ENCODE measurements around the gene SLC1A5.
"Not testable (repeated sequence)": the region's sequence is repeated elsewhere in the genome, so short reads cannot be mapped to it uniquely, and the experiment has no call there.

Gene SLC1A5

DNA sequence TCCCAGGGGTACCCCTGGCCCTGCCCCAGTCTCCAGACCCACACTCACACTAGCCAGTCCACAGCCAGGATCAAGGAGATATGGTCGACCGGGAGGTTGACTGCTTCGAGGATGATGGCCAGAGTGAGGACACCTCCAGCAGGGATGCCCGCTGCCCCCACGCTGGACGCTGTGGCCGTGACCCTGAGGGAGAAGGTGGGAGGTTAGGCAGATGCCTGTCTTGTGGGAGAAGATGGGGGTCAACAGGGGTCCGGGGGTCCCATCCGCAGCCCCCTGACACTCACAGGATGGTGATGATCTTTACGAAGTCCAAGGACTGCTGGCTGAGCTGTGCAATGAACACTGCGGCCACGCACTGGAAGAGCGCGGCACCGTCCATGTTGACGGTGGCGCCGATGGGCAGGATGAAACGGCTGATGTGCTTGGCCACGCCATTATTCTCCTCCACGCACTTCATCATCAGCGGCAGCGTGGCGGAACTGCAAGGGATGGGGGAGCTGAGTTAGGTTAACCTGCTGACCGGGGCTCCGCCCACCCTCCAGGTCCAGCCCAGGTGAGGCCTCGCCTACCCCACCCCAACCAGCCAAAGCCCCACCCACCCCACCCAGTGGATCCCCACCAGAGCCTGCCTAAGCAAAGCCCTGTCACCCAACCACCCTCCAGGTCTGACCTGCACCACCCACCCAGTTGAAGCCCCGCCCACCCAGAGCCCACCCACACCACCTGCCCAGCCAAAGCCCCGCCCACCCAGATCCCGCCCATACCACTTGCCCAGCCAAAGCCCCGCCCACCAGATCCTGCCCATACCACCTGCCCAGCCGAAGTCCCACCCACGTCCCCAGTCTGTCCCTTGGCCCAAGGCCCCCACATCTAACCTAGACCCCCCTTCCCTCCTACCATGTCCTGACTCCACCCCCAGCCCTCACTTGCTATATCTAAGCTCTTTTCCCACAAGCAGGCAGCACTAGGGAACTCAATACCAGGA, 11.2 kb downstream of the SLC1A5 start:
- no peaks in the 10 kb centered on the region for H3K4me1 Mint-ChIP-seq
- H3K36me3 Mint-ChIP-seq (ENCODE audit: insufficient read depth) = peaks cover 41% of the 10 kb centered on the region
- no peak overlapping the region for H3K4me3 Mint-ChIP-seq
- no peak overlapping the region for H3K27ac Mint-ChIP-seq (ENCODE audit: low read depth)
- no peak for DNase-seq (ENCODE audit: low spot score in 2 of 2)
- no peaks in the 10 kb centered on the region for H3K9me3 Mint-ChIP-seq
- H3K27me3 Mint-ChIP-seq = no peaks in the 10 kb centered on the region
- ATAC-seq (replicated peaks; ENCODE audit: extremely low read depth, poor library complexity, severe bottlenecking) = no peak

DNA sequence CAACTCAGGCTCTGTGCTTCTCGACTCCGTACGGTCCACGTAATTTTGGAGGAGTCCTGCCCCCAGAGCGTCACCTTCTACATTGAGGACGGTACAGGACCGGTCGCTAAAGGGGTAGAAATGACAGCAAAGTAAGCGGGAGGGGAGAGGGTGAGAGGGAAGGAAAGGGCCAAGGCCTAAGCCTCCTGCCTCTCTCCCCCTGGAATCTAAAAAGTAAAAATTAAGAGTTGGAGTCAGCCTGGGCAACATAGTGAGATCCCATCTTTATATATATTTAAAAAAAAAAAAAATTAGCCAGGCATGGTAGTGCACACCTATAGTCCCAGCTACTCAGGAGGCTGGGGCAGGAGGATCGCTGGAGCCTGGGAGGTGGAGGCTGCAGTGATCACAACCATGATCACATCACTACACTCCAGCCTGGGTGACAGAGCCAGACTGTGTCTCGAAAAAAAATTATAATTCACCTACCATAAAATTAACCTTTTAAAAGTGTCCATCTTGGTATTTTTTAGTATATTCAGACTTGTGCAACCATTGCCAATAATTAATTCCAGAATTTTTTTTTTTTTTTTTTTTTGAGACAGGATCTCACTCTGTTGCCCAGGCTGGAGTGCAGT, 12.6 kb downstream of the SLC1A5 start:
- H3K27ac Mint-ChIP-seq (ENCODE audit: low read depth) = no peak overlapping the region
- ATAC-seq (replicated peaks; ENCODE audit: extremely low read depth, poor library complexity, severe bottlenecking) = no peak
- no peak for DNase-seq (ENCODE audit: low spot score in 2 of 2)
- H3K27me3 Mint-ChIP-seq = no peaks in the 10 kb centered on the region
- peaks cover 32% of the 10 kb centered on the region for H3K36me3 Mint-ChIP-seq (ENCODE audit: insufficient read depth)
- no peak overlapping the region for H3K4me3 Mint-ChIP-seq
- no peaks in the 10 kb centered on the region for H3K9me3 Mint-ChIP-seq
- no peaks in the 10 kb centered on the region for H3K4me1 Mint-ChIP-seq

DNA sequence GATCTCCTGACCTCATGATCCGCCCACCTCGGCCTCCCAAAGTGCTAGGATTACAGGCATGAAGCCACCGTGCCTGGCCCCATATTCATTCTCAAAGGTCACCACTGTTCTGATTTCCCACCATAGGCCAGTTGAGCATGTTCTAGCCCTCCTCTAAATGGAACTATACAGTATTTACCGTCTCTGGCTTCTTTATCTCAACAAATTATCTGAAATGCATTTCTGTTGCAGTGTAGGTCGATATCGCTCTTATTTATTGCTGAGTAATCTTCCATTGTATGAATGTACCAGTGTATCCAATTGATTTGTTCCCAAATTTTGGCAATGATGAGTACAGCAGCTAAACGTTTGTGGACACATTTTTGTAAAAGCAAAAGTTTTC, 15.4 kb downstream of the SLC1A5 start:
- Mint-ChIP-seq H3K27ac (ENCODE audit: low read depth) (no peak overlapping the region), H3K9me3 (no peaks in the 10 kb centered on the region), H3K27me3 (no peaks in the 10 kb centered on the region), H3K4me1 (no peaks in the 10 kb centered on the region), H3K36me3 (ENCODE audit: insufficient read depth) (peaks cover 26% of the 10 kb centered on the region), H3K4me3 (no peak overlapping the region)
- no peak for ATAC-seq (replicated peaks; ENCODE audit: extremely low read depth, poor library complexity, severe bottlenecking)
- no peak for DNase-seq (ENCODE audit: low spot score in 2 of 2)

DNA sequence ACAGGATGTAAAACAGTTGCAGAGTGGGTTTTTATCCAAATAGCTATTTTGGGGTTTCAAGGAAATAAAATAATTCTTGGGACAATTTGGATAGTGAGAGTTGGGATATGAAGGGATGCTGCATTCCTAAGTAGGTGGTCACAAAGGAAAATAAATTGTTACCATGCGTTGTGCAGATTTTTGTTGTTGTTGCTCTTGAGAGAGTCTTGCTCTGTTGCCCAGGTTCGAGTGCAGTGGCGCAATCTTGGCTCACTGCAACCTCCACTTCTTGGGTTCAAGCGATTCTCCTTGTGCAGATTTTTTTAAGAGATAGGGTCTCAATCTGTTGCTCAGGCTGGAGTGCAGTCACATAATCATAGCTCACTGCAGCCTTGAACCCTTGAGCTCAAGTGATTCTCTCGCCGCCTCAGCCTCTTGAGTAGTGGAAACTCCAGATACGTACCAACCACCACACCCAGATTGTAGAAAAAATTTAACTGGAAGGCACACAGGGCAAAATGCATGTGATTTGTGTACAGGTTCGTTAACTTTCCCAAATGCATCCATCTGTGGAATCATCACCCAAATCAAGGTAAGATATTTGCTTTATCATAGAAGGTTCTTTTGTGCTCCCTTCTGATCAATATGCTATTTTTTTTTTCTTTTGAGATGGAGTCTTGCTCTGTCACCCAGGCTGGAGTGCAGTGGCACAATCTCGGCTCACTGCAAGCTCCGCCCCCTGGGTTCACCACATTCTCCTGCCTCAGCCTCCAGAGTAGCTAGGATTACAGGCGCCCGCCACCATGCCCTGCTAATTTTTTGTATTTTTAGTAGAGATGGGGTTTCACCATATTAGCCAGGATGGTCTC, 16.0 kb downstream of the SLC1A5 start:
- peaks cover 22% of the 10 kb centered on the region for H3K36me3 Mint-ChIP-seq (ENCODE audit: insufficient read depth)
- no peak overlapping the region for H3K4me3 Mint-ChIP-seq
- H3K27ac Mint-ChIP-seq (ENCODE audit: low read depth) = no peak overlapping the region
- ATAC-seq (replicated peaks; ENCODE audit: extremely low read depth, poor library complexity, severe bottlenecking) = no peak
- DNase-seq (ENCODE audit: low spot score in 2 of 2) = no peak
- H3K27me3 Mint-ChIP-seq = no peaks in the 10 kb centered on the region
- no peaks in the 10 kb centered on the region for H3K9me3 Mint-ChIP-seq
- no peaks in the 10 kb centered on the region for H3K4me1 Mint-ChIP-seq

DNA sequence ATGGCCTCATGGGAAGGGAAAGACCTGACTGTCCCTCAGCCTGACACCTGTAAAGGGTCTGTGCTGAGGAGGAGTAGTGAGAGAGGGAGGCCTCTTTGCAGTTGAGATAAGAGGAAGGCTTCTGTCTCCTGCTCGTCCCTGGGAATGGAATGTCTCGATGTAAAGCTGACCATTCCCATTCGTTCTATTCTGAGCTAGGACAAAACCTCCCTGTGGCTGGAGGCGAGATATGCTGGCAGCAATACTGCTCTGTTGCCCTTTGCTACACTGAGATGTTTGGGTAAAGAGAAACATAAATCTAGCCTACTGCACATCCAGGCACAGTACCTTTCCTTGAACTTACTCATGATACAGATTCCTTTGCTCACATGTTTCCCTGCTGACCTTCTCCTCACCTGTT, 19.6 kb downstream of the SLC1A5 start:
- not testable (repeated sequence) for ATAC-seq (replicated peaks; ENCODE audit: extremely low read depth, poor library complexity, severe bottlenecking); DNase-seq (ENCODE audit: low spot score in 2 of 2); H3K36me3 Mint-ChIP-seq (ENCODE audit: insufficient read depth); H3K27me3 Mint-ChIP-seq; H3K4me3 Mint-ChIP-seq; H3K9me3 Mint-ChIP-seq; H3K4me1 Mint-ChIP-seq; H3K27ac Mint-ChIP-seq (ENCODE audit: low read depth)

DNA sequence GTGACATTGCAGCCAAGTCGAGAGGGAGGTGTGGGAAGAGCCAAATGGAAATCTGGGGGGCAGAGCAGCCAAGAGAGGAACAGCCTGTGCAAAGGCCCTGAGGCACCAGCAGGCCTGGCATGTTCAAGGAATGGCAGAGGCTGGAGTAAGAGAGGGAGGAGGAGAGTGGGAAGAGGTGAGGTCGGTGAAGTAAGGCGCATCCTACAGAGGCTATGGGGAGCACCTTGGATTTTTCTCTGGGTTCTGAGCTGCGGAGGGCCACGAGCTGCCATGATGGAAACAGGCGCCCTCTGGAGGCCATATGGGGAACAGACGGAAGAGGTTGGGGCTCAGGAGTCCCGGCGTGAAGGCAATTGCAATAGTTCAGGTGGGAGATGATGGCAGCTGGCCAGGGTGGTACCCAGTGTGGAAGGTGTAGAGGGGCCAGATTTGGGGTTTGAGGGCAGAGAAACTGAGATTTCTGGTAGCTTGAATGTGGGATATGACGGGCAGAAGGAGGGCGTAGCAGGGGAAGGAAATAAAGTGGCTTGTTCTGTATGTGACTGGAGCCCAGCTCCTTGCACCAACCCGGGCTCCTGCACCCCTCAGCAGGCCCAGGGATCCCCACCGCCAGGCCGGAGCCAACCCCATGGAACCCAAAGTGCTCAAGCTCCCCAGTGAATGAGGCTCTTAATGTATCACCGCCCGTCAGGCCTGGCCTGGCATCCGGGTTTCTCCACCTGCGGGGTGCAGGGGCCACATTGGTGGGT, 21.7 kb downstream of the SLC1A5 start:
- peak; percentile 67 for ATAC-seq (replicated peaks; ENCODE audit: extremely low read depth, poor library complexity, severe bottlenecking)
- H3K27ac Mint-ChIP-seq (ENCODE audit: low read depth) = no peak overlapping the region
- H3K9me3 Mint-ChIP-seq = no peaks in the 10 kb centered on the region
- H3K4me1 Mint-ChIP-seq = peaks cover 6% of the 10 kb centered on the region
- peaks cover 2% of the 10 kb centered on the region for H3K36me3 Mint-ChIP-seq (ENCODE audit: insufficient read depth)
- DNase-seq (ENCODE audit: low spot score in 2 of 2) = no peak
- no peaks in the 10 kb centered on the region for H3K27me3 Mint-ChIP-seq
- H3K4me3 Mint-ChIP-seq = no peak overlapping the region

DNA sequence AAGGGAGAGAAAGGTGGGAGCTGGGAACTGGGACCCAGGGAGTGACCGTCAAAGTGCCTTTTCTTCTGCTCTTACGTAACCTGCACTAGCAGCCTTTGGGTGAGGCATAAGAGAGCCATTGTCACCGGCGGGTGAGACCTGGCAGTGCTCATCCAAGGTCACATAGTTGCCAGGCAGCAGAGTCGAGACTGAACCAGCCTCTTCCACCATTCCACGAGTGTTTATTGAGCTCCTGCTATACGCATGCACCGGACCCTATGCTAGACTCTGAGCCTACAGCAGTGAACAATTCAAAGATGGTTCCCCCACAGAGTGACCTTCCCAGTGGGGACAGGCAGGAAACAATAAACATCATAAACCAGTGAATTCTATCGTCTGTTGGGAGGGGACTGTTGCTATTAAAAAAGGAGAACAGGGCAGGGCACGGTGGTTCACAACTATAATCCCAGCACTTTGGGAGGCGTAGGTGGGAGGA, 23.5 kb downstream of the SLC1A5 start:
- Mint-ChIP-seq H3K4me3 (no peak overlapping the region), H3K4me1 (peaks cover 6% of the 10 kb centered on the region), H3K9me3 (no peaks in the 10 kb centered on the region), H3K27ac (ENCODE audit: low read depth) (no peak overlapping the region), H3K36me3 (ENCODE audit: insufficient read depth) (peaks cover 4% of the 10 kb centered on the region), H3K27me3 (no peaks in the 10 kb centered on the region)
- ATAC-seq (replicated peaks; ENCODE audit: extremely low read depth, poor library complexity, severe bottlenecking) = no peak
- no peak for DNase-seq (ENCODE audit: low spot score in 2 of 2)

DNA sequence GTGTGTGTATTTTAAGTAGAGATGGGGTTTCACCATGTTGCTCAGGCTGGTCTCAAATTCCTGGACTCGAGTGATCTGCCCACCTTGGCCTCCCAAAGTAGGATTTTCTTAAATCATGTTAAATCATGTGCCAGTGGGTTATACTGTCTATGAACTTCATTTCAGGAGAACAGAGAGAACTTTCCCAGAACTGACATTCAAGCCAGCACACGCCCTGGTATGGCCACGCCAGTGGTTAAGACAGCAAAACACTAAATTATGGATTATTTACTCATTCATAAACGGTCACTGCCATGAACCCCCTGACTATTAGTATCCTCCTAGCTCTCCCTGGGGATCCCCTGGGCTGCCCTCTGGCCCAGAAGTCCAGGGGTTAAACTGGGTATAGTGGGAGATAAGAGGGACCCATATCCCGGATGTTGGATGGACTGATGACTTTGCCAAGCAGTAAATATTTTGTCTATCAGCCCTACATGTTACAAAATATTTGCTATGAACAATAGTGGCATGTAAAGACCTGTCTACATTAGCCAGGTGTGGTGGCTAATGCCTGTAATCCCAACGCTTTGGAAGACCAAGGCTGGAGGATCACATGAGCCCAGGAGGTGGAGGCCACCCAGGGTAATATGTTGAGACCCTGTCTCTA, 26.0 kb downstream of the SLC1A5 start:
- no peak for DNase-seq (ENCODE audit: low spot score in 2 of 2)
- H3K4me3 Mint-ChIP-seq = no peak overlapping the region
- H3K36me3 Mint-ChIP-seq (ENCODE audit: insufficient read depth) = peaks cover 4% of the 10 kb centered on the region
- no peaks in the 10 kb centered on the region for H3K9me3 Mint-ChIP-seq
- H3K27ac Mint-ChIP-seq (ENCODE audit: low read depth) = no peak overlapping the region
- H3K27me3 Mint-ChIP-seq = no peaks in the 10 kb centered on the region
- no peak for ATAC-seq (replicated peaks; ENCODE audit: extremely low read depth, poor library complexity, severe bottlenecking)
- H3K4me1 Mint-ChIP-seq = peaks cover 11% of the 10 kb centered on the region

DNA sequence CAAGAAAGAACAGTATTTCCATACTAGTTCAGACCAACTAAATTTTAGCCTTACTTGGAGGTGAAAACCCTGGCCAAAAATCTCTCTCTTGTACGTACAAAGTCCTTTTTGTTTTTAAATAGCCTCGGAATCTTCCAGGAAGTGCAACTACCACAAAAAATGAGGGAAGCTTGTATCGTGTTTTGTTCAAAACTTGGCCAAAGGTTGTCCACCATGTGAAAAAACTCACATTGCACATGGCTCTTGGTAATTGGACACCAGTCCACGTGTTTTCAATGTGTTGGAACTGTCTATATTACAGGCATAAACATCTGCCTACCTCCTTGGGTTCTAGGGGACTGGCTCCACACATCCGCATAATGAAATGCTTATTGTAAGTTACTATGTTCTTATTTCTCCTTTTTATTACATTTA, 27.0 kb downstream of the SLC1A5 start:
- Mint-ChIP-seq H3K4me3 (no peak overlapping the region), H3K9me3 (no peaks in the 10 kb centered on the region), H3K4me1 (peaks cover 7% of the 10 kb centered on the region), H3K27ac (ENCODE audit: low read depth) (no peak overlapping the region), H3K36me3 (ENCODE audit: insufficient read depth) (peaks cover 2% of the 10 kb centered on the region), H3K27me3 (no peaks in the 10 kb centered on the region)
- no peak for DNase-seq (ENCODE audit: low spot score in 2 of 2)
- no peak for ATAC-seq (replicated peaks; ENCODE audit: extremely low read depth, poor library complexity, severe bottlenecking)

DNA sequence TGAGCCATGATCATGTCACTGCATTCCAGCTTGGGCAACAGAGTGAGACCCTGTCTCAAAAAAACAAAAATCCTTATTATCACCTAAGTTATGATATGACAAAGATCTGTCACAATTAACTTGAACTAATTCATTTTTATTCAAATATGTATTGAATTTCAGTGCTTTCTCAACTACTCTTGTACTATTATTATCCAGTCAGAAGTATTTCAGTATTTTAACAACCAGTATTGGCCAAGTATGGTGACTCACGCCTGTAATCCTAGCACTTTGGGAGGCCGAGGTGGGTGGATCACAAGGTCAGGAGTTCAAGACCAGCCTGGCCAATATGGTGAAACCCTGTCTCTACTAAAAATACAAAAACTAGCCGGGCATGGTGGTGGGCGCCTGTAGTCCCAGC, 27.5 kb downstream of the SLC1A5 start:
- H3K27me3 Mint-ChIP-seq; DNase-seq (ENCODE audit: low spot score in 2 of 2); H3K36me3 Mint-ChIP-seq (ENCODE audit: insufficient read depth); ATAC-seq (replicated peaks; ENCODE audit: extremely low read depth, poor library complexity, severe bottlenecking); H3K4me3 Mint-ChIP-seq; H3K27ac Mint-ChIP-seq (ENCODE audit: low read depth); H3K4me1 Mint-ChIP-seq; H3K9me3 Mint-ChIP-seq: not testable (repeated sequence)

DNA sequence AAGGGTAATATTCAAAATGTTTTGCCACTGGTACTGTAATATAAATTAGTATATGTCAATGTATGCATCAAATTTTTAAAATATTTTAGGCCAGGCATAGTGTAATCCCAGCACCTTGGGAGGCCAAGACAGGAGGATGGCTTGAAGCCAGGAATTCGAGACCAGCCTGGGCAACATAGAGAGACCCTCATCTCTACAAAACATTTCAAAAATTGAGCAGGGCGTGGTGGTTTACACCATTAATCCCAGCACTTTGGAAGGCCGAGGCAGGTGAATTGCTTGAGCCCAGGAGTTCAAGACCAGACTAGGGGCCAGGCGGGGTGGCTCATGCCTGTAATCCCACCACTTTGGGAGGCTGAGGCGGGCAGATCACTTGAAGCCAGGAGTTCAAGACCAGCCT, 28.0 kb downstream of the SLC1A5 start:
- Mint-ChIP-seq H3K36me3 (ENCODE audit: insufficient read depth) (peaks cover 2% of the 10 kb centered on the region), H3K4me3 (no peak overlapping the region), H3K27me3 (no peaks in the 10 kb centered on the region), H3K27ac (ENCODE audit: low read depth) (no peak overlapping the region), H3K9me3 (no peaks in the 10 kb centered on the region), H3K4me1 (peaks cover 7% of the 10 kb centered on the region)
- no peak for ATAC-seq (replicated peaks; ENCODE audit: extremely low read depth, poor library complexity, severe bottlenecking)
- no peak for DNase-seq (ENCODE audit: low spot score in 2 of 2)
